Activated naive CD4-positive, alpha-beta T cell treated with anti-CD3 and anti-CD28 coated beads, Interleukin-2, amount 50 U/mL, for 72 hours (primary cell): ENCODE measurements around the gene GTF2A2. TPM values are rescaled to one million over a fixed set of nuclear protein-coding genes. Genes with fewer than 3 reads are reported as not detected.
A peak's percentile ranks its signal among the peaks of the same experiment; 100 is the strongest.
"Not testable (repeated sequence)": the region's sequence is repeated elsewhere in the genome, so short reads cannot be mapped to it uniquely, and the experiment has no call there.

ENCODE experiments used
- ATAC-seq, 2 donors: fragments of 150-1000 bp; cut with Tn5 transposase; 2 replicates each; pipeline ENCODE4 v1.10.0; 2021; ENCODE audit warnings: mild to moderate bottlenecking in 2 of 2, moderate library complexity in 2 of 2
- DNase-seq, 2 donors: peaks; one replicate each; pipeline ENCODE4 v3.0.0; 2021 to 2022; ENCODE audit warnings: low spot score in 2 of 2
- H3K27ac Mint-ChIP-seq, 2 donors: one replicate each; pipeline ENCODE4 v1.8.0; 2022; ENCODE audit warnings: mild to moderate bottlenecking in 2 of 2, mixed read lengths in 2 of 2
- H3K36me3 Mint-ChIP-seq, 2 donors: one replicate each; pipeline ENCODE4 v1.8.0; 2022; ENCODE audit warnings: mixed read lengths in 2 of 2
- H3K9me3 Mint-ChIP-seq, 2 donors: one replicate each; pipeline ENCODE4 v1.8.0; 2022; ENCODE audit warnings: mixed read lengths in 2 of 2
- total RNA-seq, 2 donors: library from RNA; stranded (reverse); gene quantifications; one replicate each; pipeline ENCODE4 v1.2.3, GENCODE V29; 2022

The GTF2A2 gene
- total RNA-seq, 2 donors from 2014 or later, result 141 to 170 TPM

DNA sequence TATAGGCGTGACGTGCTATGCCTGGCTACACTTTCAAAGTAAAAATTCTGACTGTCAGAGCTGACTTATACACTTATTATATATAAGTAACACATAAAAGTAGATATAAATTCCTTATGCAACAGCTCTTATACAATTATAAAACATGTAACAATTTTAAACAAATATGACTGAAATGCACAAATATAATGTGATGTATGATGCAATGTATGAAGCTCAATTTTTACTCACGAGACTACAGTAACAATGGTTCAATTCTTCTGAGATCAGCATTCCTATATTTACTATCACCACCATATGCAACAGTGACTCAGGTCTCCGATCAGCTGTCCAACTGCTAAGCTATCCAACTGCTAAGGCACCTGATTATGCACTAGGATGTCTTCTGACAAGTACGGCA is 23.6 kb upstream of the GTF2A2 start:
- peaks cover 0 to 40% of the 10 kb centered on the region in 2 donors for H3K36me3 Mint-ChIP-seq
- no peaks in the 10 kb centered on the region for H3K9me3 Mint-ChIP-seq
- peak overlapping the region in 1 of 2 donors; percentile 65 for H3K27ac Mint-ChIP-seq
- DNase-seq (no peak), ATAC-seq (no peak)

DNA sequence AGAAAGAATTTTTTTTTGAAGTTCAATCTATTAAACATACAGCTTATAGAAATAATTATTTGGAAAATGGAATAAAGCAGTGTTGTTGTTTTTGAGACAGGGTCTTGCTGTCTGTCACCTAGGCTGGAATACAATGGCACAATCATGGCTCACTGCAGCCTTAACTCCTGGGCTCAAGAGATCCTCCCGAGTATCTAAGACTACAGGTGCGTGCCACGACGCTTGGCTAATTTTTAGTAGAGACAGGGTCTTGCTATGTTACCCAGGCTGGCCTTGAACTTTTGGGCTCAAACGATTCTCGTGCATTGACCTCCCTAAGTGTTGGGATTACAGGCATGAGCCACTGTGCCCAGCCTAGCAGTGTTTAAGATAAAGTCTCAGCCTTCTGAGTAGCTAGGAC is 23.0 kb upstream of the GTF2A2 start:
- DNase-seq (no peak), ATAC-seq (no peak)
- H3K9me3 Mint-ChIP-seq, result no peaks in the 10 kb centered on the region
- peaks cover 0 to 39% of the 10 kb centered on the region in 2 donors for H3K36me3 Mint-ChIP-seq
- peak overlapping the region in 1 of 2 donors; percentile 65 for H3K27ac Mint-ChIP-seq

DNA sequence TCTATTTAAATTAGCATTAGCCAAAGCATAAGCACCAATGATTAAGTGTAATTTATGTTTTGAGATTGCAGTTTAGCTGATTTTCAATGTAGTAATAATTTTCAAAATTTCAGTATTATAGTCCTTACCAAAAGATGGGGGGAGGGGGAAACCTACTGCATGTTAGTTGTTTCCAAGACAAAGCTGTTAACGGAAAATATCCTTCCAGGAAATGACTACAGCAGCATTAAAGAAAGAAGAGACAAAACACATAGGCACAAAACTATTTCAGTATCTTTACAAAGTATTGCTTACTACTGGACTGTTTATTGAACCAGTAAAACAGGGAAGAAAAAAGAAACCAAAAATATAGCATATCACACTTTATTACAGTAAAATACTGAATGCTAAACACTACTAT is 21.3 kb upstream of the GTF2A2 start:
- peaks cover 0 to 36% of the 10 kb centered on the region in 2 donors for H3K36me3 Mint-ChIP-seq
- no peaks in the 10 kb centered on the region for H3K9me3 Mint-ChIP-seq
- ATAC-seq, result no peak
- DNase-seq, result no peak
- peak overlapping the region in 1 of 2 donors; percentile 70 for H3K27ac Mint-ChIP-seq

DNA sequence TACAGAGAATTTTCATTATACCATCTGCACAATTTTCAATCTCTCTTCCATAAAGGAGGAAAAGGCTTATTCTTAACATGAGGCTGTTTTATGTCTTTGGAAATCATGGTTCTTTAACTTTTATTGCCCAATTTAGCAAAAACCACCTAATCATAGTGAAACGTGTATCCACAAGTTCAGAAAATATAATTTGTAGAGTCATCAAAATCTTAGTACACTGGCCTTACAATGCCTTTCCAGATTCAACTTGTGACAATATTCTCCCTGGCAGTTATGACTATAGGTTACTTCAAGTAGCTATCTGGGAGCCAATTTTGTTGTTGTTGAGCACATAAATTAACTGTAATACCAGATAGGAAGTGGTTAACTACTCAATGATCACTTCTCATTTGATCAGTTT is 20.9 kb upstream of the GTF2A2 start:
- no peaks in the 10 kb centered on the region for H3K9me3 Mint-ChIP-seq
- ATAC-seq, result no peak
- H3K27ac Mint-ChIP-seq, result peak overlapping the region in 1 of 2 donors; percentile 14
- DNase-seq, result no peak
- peaks cover 0 to 34% of the 10 kb centered on the region in 2 donors for H3K36me3 Mint-ChIP-seq

DNA sequence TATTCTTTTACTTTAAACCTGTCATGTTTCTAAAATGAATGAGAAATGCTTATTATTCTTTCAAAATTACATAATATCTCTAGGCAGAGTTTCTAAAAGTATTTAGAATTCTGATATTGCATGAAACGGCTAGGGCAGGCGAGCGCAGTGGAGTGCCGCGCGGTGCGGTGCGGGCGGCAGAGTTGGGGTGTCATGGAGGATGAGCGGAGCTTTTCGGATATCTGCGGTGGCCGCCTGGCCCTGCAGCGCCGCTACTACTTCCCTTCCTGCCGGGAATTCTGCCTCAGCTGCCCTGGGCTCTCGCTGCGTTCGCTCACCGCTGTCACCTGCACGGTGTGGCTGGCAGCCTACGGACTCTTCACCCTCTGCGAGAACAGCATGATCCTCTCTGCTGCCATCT is 19.2 kb upstream of the GTF2A2 start:
- DNase-seq, result no peak
- Mint-ChIP-seq H3K36me3 (peaks cover 0 to 38% of the 10 kb centered on the region in 2 donors), H3K9me3 (no peaks in the 10 kb centered on the region), H3K27ac (no peak overlapping the region)
- ATAC-seq, result no peak

DNA sequence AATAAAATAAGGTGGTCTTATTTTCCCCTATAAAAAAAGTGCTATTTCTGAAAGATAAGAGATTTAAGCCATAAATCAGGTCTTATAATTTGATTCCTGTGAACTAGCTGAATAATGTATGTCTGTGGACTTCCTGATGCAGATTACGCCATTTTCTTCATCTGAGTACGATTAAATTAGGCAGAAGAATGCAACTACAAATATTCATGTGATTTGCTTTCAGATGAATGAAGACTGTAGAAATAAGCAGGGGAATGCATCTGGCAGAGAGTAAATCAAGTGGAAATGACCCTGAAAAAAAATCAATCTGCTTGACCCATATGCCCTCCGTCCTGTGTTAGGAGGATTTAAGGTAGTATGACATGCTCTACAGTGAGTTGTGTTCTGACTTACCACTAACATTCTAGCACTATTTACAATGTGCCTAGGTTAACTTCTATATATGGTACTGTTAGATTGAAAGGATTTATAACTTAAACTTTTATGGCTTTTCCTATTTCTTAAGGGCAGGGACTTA is 17.1 kb upstream of the GTF2A2 start:
- Mint-ChIP-seq H3K36me3 (peaks cover 0 to 36% of the 10 kb centered on the region in 2 donors), H3K9me3 (no peaks in the 10 kb centered on the region), H3K27ac (no peak overlapping the region)
- ATAC-seq (no peak), DNase-seq (no peak)

DNA sequence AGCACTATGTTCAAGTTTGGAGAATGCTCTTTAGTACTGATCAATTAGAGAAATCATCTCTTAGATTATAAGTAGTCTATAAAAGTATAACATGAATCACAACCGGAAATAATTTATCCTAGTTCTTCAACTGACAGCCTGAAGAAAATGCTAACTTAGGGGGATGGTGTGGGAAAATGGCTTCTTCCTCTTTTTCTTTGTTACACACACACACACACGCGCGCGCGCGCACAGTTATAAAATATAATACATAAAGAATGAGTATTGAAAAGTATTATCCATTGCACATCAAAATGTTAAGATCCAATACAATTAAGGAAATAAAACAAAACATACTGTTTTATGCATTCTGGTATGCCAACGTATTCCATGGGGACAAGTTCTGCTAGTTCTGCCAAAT is 11.2 kb upstream of the GTF2A2 start:
- ATAC-seq (no peak), DNase-seq (no peak)
- Mint-ChIP-seq H3K27ac (no peak overlapping the region), H3K36me3 (peaks cover 0 to 25% of the 10 kb centered on the region in 2 donors), H3K9me3 (no peaks in the 10 kb centered on the region)

DNA sequence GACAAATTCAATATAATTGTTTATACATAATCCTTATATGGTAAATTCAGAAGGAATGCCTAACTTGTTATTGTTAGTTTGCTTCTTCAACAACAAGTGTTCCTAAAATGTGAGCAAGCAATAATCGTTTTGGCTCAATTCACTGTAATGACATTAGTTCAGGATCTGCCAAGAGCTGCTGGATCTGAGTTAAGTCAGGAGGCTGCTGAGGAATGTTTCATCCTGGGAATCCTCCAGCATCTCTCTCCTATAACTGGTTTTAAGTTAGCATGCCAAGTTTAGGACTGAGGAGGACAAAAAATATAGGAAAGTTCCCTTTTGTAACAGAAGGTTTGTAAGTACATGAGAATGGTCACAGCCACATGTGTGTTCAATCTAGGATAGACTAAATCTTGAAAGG is 4.9 kb upstream of the GTF2A2 start:
- H3K27ac Mint-ChIP-seq, result no peak overlapping the region
- no peak for ATAC-seq
- peaks cover 0 to 9% of the 10 kb centered on the region in 2 donors for H3K36me3 Mint-ChIP-seq
- no peak for DNase-seq
- no peaks in the 10 kb centered on the region for H3K9me3 Mint-ChIP-seq

DNA sequence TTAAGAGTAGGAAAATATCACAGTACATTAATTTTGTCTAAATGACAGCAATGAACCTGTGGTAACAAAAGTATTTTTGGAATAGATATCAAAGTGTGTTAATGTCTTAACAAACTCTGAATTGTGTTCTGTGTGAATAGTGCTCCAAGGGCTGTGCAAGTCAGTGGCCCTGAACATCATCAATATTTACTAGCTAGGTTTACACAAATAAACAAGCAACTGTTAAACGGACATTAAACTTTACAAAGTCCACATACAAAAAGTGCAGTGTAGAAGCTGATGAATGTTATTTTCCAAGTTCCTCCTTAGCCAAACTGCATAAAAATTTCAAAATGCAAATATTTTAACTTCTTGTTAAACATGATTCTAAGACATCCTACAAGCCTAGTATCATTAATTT is 2.1 kb upstream of the GTF2A2 start:
- Mint-ChIP-seq H3K27ac (no peak overlapping the region), H3K36me3 (peaks cover 0 to 4% of the 10 kb centered on the region in 2 donors), H3K9me3 (no peaks in the 10 kb centered on the region)
- DNase-seq, result no peak
- no peak for ATAC-seq

DNA sequence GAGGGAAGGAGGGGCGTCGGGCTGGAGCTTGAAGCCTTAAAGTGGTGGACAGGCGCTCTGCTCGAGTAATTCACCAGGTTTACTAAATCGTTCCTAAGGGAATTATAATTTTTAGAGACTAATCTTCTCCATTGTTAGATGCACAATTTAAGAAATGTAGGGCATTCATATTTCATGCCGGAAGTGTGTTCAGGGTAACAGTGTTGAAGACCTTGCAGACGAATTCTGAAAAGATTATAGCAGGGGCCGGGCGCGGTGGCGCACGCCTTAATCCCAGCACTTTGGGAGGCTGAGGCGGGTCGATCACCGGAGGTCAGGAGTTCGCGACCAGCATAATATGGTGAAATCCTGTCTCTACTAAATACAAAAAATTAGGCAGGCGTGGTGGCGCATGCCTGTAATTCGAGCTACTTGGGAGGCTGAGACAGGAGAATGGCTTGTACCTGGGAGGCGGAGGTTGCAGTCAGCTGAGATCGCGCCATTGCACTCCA is 365 bp upstream of the GTF2A2 start:
- peak overlapping the region in 1 of 2 donors; percentile 75 for H3K27ac Mint-ChIP-seq
- H3K9me3 Mint-ChIP-seq, result peaks cover 0 to 3% of the 10 kb centered on the region in 2 donors
- peak; percentile 18 to 35 for ATAC-seq
- peaks cover 0 to 4% of the 10 kb centered on the region in 2 donors for H3K36me3 Mint-ChIP-seq
- DNase-seq, result peak; percentile 4 to 57

DNA sequence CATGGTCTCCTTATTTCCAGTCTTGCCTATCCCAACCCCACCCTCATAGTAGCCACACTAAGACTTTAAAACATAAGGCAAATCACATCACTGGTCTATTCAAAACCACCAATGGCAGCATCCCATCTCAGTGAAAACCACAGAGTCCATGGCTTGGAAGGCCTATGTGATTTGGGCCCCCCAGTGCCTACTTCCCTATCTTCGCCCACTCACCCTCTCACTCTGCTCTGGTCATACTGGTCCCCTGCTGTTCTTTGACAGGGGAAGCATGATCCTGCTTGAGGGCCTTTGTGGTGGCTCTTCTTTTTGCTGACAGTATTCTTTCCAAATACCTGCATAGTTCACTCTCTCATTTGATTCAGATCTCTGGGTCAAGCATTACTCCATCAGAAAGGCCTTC is 3.3 kb downstream of the GTF2A2 start:
- H3K36me3 Mint-ChIP-seq, result peaks cover 0 to 4% of the 10 kb centered on the region in 2 donors
- DNase-seq (no peak), ATAC-seq (no peak)
- peaks cover 0 to 6% of the 10 kb centered on the region in 2 donors for H3K9me3 Mint-ChIP-seq
- H3K27ac Mint-ChIP-seq, result no peak overlapping the region

DNA sequence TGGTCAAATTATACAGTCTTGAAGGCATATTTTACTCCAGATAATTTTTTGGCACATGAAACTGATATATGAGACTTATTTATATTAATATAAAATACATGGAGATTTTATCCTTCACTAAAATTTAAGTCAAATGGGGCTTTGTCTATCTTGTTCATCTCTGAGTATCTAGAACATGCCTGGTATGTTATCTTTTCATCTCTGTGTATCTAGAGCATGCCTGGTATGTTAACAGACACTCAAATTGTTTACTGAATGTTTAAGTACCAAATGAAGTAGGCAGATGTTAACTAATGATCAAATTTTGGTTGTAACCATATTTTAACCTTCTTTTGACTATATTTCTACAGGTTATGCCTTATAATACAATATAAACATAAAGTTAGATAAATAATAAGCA is 7.7 kb downstream of the GTF2A2 start:
- H3K36me3 Mint-ChIP-seq, result peaks cover 5 to 6% of the 10 kb centered on the region in 2 donors
- peaks cover 0 to 6% of the 10 kb centered on the region in 2 donors for H3K9me3 Mint-ChIP-seq
- ATAC-seq (no peak), DNase-seq (no peak)
- no peak overlapping the region for H3K27ac Mint-ChIP-seq

DNA sequence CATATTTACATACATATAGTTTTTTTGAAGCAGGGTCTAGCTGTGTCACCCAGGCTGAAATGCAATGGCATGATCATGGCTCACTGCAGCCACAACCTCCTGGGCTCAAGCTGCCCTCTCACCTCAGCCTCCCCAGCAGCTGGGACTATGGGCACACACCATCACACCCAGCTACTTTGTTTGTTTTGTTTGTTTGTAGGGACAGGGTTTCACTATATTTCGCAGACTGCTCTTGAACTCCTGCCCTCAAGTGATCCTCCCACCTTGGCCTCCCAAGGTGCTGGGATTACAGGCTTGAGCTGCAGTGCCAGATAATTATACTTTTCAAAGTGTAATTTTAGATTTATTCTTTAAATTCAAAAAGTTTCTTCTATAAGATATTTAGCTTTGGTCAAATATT is 10.2 kb downstream of the GTF2A2 start:
- H3K27ac Mint-ChIP-seq, result peak overlapping the region in 1 of 2 donors; percentile 22
- no peak for ATAC-seq
- H3K9me3 Mint-ChIP-seq, result no peaks in the 10 kb centered on the region

DNA sequence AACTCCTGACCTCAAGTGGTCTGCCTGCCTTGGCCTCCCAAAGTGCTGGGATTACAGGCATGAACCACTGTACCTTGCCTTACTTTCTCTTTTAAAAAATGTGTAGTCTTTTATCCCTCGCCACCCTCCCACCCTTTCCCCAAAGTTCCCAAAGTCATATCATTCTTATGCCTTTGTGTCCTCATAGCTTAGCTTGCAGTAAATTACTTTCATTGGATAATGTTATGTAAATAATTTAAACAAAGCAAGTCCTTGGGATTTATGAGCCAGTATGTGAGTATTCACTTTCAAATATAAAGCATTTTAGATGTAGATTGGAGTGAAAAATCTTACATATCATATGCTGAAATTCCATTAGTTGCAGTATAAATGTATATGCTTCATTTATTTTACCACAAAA is 11.0 kb downstream of the GTF2A2 start:
- DNase-seq, result no peak
- Mint-ChIP-seq H3K9me3 (no peaks in the 10 kb centered on the region), H3K36me3 (peaks cover 9 to 10% of the 10 kb centered on the region in 2 donors), H3K27ac (no peak overlapping the region)
- no peak for ATAC-seq

More for the DNA sequence above, 10.2 kb downstream of the GTF2A2 start:
- DNase-seq, result no peak
- H3K36me3 Mint-ChIP-seq, result peaks cover 9 to 10% of the 10 kb centered on the region in 2 donors

DNA sequence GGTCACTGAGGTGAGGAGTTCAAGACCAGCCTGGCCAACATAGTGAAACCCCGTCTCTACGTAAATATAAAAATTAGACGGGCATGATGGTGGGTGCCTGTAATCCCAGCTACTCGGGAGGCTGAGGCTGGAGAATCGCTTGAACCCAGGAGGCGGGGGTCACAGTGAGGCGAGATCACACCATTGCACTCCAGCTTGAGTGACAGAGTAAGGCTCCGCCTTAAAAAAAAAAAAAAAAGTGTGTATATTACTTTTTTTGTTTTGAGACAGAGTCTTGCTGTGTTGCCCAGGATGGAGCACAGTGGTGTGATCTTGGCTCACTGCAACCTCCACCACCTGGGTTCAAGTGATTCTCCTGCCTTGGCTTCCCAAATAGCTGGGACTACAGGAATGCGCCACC is 11.5 kb downstream of the GTF2A2 start:
- not testable (repeated sequence) for ATAC-seq, DNase-seq, H3K27ac Mint-ChIP-seq, H3K9me3 Mint-ChIP-seq
- peaks cover 9 to 10% of the 10 kb centered on the region in 2 donors for H3K36me3 Mint-ChIP-seq

DNA sequence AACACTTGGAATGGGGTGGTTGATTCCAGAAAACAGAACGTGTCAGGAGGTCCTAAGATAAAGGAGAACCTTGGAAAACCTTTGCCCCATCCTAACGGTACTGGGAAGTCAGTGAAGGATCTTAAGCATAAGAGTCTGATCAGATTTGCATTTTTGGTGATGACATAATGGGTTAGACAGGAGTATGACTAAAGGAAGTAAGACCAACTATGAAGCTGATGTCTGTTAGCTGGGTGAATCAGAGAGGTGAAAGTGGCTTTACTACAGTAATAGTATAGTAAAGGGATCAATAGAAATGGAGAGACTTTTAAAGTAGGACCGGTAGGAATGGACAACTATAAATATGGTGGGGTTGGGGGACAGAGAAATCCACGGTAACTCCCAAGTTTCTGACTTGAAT is 12.6 kb downstream of the GTF2A2 start:
- ATAC-seq, result no peak
- H3K27ac Mint-ChIP-seq, result peak overlapping the region; percentile 39 to 53
- no peaks in the 10 kb centered on the region for H3K9me3 Mint-ChIP-seq

DNA sequence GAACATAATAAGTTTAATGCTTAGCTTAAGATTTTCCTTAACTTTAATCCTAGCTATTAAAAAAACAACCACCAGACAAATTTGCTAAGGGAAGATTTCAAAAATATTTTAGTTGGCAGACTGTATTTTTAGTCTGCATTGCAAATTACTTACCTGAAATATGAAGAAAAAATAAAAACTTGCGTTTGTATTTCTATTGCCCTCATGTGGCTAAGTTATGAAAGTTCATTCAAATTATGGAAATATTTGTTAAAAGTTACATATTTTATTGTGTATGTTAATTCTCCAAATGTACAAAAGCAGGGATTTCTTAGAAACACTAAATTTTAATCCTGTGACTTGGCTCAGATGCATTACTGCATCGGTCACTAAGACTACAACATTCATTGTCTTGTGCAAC is 15.0 kb downstream of the GTF2A2 start:
- no peak for DNase-seq
- ATAC-seq, result no peak
- Mint-ChIP-seq H3K27ac (no peak overlapping the region), H3K9me3 (no peaks in the 10 kb centered on the region), H3K36me3 (peaks cover 9 to 10% of the 10 kb centered on the region in 2 donors)

More for the DNA sequence above, 12.6 kb downstream of the GTF2A2 start:
- H3K36me3 Mint-ChIP-seq, result peaks cover 9 to 10% of the 10 kb centered on the region in 2 donors
- DNase-seq, result no peak

DNA sequence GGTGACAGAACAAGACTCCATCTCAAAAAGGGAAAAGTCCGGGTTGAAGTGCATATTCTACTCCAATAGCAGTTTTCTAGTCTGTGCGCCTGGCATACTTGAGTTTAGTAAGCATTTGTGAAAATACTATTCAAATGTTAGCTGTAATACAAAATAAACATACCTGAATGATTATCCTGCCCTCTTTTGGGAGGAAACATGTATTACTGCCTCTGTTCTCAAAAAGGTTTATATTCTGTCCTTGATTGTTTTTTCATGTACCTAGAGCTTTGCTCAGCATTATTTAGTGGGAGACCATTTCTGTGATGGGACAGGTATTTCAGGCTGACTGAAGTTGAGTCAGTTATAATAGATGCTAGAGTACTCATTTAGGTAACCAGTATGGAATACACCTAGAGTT is 19.8 kb downstream of the GTF2A2 start:
- H3K36me3 Mint-ChIP-seq, H3K9me3 Mint-ChIP-seq, ATAC-seq, DNase-seq: not testable (repeated sequence)
- peak overlapping the region in 1 of 2 donors; percentile 17 for H3K27ac Mint-ChIP-seq
